Measurements from ENCODE around the gene TTLL9. TPM values are rescaled to one million over a fixed set of nuclear protein-coding genes. Genes with fewer than 3 reads are reported as not detected.

The TTLL9 gene
- polyA plus RNA-seq, 1 donor (not counting 4 experiments of a cell fraction or from before 2014, with no cell fraction given), result not detected

- Histone ChIP-seq H3K9ac (ENCODE audit: control insufficient read depth, extremely low read depth, insufficient read depth, low read length) (no peak overlapping the region), H3K36me3 (ENCODE audit: control insufficient read depth in 2 of 2, extremely low read depth in 1 of 2, insufficient read depth in 2 of 2, low read length in 2 of 2) (no peaks in the 10 kb centered on the region), H3K4me3 (ENCODE audit: control insufficient read depth in 2 of 3, extremely low read depth in 1 of 3, insufficient read depth in 2 of 3, low read depth in 1 of 3, low read length in 3 of 3) (no peak overlapping the region), H3K4me2 (ENCODE audit: control insufficient read depth, extremely low read depth, insufficient read depth, low read depth, low read length) (no peak overlapping the region), H2AFZ (ENCODE audit: control insufficient read depth, low read length) (no peak overlapping the region), H3K9me1 (ENCODE audit: control insufficient read depth, extremely low read depth, insufficient read depth, low read length) (no peaks in the 10 kb centered on the region), H3K27ac (ENCODE audit: control insufficient read depth, insufficient read depth, low read length) (no peak overlapping the region), H3K79me2 (ENCODE audit: control insufficient read depth, insufficient read depth, low read length) (no peaks in the 10 kb centered on the region), H3K9me3 (ENCODE audit: control insufficient read depth, low read depth, low read length) (no peaks in the 10 kb centered on the region), H3K4me1 (ENCODE audit: control insufficient read depth, extremely low read depth, insufficient read depth, low read length) (no peaks in the 10 kb centered on the region), H3K27me3 (ENCODE audit: control insufficient read depth, extremely low read depth, insufficient read depth, low read length) (peaks cover 30% of the 10 kb centered on the region), H4K20me1 (ENCODE audit: control insufficient read depth, extremely low read depth, insufficient read depth, low read length) (peaks cover 3% of the 10 kb centered on the region)
- DNase-seq (ENCODE audit: low read depth, low spot score), result no peak
- dilution Hi-C loops (cut with MboI; ENCODE audit: extremely low pct_ligation_motif_present, low sequenced_read_pairs), result no loop called here
- FAIRE-seq, result no peak
- TF ChIP-seq CTCF (optimal IDR thresholded peaks at IDR 0.05 in 1 of 3, IDR thresholded peaks at IDR 0.05 in 1 of 3, conservative IDR thresholded peaks at IDR 0.05 in 1 of 3; ENCODE audit: extremely low read depth in 1 of 3, insufficient read depth in 2 of 3, low read length in 3 of 3), result no peak
- no peak for TF ChIP-seq EZH2 (IDR thresholded peaks at IDR 0.05; ENCODE audit: low read length)
These were observed 26.6 kb upstream of the TTLL9 start for GRCh38 chr20:31843881-31844280.

GRCh38 chr20:31844737-31845299 lies 25.6 kb upstream of the TTLL9 start:
- H3K9me3 ChIP-seq (ENCODE audit: control insufficient read depth, low read depth, low read length), result no peaks in the 10 kb centered on the region
- H3K4me3 ChIP-seq (ENCODE audit: control insufficient read depth in 2 of 3, extremely low read depth in 1 of 3, insufficient read depth in 2 of 3, low read depth in 1 of 3, low read length in 3 of 3), result no peak overlapping the region
- no peak overlapping the region for H3K27ac ChIP-seq (ENCODE audit: control insufficient read depth, insufficient read depth, low read length)
- peaks cover 31% of the 10 kb centered on the region for H3K27me3 ChIP-seq (ENCODE audit: control insufficient read depth, extremely low read depth, insufficient read depth, low read length)
- peaks cover 3% of the 10 kb centered on the region for H4K20me1 ChIP-seq (ENCODE audit: control insufficient read depth, extremely low read depth, insufficient read depth, low read length)
- no peaks in the 10 kb centered on the region for H3K9me1 ChIP-seq (ENCODE audit: control insufficient read depth, extremely low read depth, insufficient read depth, low read length)
- no peaks in the 10 kb centered on the region for H3K36me3 ChIP-seq (ENCODE audit: control insufficient read depth in 2 of 2, extremely low read depth in 1 of 2, insufficient read depth in 2 of 2, low read length in 2 of 2)
- H3K79me2 ChIP-seq (ENCODE audit: control insufficient read depth, insufficient read depth, low read length), result no peaks in the 10 kb centered on the region
- no peak overlapping the region for H2AFZ ChIP-seq (ENCODE audit: control insufficient read depth, low read length)
- DNase-seq (ENCODE audit: low read depth, low spot score) (no peak), FAIRE-seq (no peak)
- no peaks in the 10 kb centered on the region for H3K4me1 ChIP-seq (ENCODE audit: control insufficient read depth, extremely low read depth, insufficient read depth, low read length)
- H3K9ac ChIP-seq (ENCODE audit: control insufficient read depth, extremely low read depth, insufficient read depth, low read length), result no peak overlapping the region
- dilution Hi-C loops (cut with MboI; ENCODE audit: extremely low pct_ligation_motif_present, low sequenced_read_pairs), result no loop called here
- no peak overlapping the region for H3K4me2 ChIP-seq (ENCODE audit: control insufficient read depth, extremely low read depth, insufficient read depth, low read depth, low read length)
- TF ChIP-seq EZH2 (IDR thresholded peaks at IDR 0.05; ENCODE audit: low read length) (no peak), CTCF (optimal IDR thresholded peaks at IDR 0.05 in 1 of 3, IDR thresholded peaks at IDR 0.05 in 1 of 3, conservative IDR thresholded peaks at IDR 0.05 in 1 of 3; ENCODE audit: extremely low read depth in 1 of 3, insufficient read depth in 2 of 3, low read length in 3 of 3) (no peak)
